Fibroblast of skin of left biceps (primary cell): ENCODE results near the gene DMRTC2.

Experiments
- DNase-seq, 2 experiments: peaks; one replicate each; pipeline ENCODE4 v3.0.0-alpha.2; 2013; ENCODE audit warnings: low read depth in 2 of 2

The DMRTC2 gene

GRCh38 chr19:41845001-41845050, at the start of gene DMRTC2:
TSS of gene DMRTC2 (plus strand) at chr19:41845042. CDS start at chr19:41847429, 2,387 bp downstream.
- DNase-seq = no peak

- no peak for DNase-seq
Observed at GRCh38 chr19:41796362-41796761, 48.5 kb upstream of the DMRTC2 start, which contains the start of gene CEACAM3. TSS of gene CEACAM3 (plus strand) at chr19:41796587. CDS start at chr19:41796678, 91 bp downstream.

DNA sequence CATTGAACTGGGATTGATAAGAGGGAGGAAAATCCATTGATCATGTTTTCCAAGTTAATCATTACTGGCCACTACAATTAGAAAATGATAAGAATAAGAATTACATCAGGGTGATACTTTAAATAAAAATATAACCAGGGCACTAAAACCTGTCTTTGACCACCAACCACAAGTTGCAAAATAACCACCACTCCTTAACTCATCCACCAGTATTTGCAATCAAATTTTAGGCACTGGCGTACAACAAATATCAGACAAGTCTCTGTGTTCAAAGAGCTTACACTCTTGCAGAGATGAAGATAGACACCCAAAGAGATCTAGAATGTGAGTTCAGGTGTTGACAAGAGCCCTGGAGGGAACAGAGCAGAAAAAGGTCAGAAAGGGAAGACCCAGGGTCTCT, 47.9 kb upstream of the DMRTC2 start:
- DNase-seq = no peak

DNA sequence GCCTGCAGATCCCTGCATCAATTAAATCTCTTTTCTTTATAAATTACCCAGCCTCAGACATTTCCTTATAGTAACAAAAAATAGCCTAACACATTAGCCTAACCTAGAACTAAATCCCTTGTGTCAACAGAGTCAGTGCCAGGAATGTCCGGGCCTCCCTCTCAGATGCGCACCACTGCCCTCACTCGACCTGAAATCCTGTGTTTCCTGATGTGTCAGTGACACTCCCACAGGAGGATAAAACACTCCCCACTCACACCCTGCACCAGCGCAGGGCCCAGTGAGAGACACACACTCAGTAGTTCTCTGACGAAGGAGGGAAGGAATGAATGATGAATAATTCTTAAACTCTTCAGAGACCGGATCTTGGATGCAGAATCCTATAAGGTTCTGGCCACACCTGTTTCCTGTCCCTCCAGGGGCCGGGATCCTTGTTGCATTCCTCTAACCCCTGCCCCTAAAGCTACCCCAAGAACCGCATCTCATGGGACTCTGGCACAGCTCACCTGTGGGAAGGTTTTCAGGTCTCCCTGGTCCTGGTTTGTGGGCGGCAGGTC, 45.3 kb upstream of the DMRTC2 start:
- no peak for DNase-seq

DNA sequence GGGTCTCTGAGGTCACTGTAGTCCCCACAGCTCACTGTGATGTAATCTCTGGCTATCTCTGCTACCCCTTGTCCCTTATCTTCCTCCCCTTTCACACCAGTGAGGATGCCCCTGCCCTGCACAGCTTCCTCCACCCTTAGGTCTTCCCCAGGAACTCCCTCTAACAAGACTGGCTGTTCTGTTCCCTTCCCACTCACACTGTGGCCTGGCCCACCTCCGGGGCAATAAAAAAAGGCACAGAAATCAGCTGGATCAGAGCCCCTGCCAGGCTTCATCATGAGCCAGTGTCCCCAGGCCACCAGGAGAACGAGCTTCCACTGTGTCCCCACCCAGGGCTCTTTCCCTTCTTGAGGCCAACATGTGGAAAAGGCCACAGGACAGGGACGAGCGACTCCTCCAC, 43.8 kb upstream of the DMRTC2 start:
- DNase-seq = no peak

- DNase-seq = no peak
Observed at GRCh38 chr19:41801792-41802211, 43.0 kb upstream of the DMRTC2 start.

- no peak for DNase-seq
Observed at GRCh38 chr19:41802770-41803169, 42.1 kb upstream of the DMRTC2 start.

GRCh38 chr19:41804336-41804735, 40.5 kb upstream of the DMRTC2 start:
- no peak for DNase-seq

DNA sequence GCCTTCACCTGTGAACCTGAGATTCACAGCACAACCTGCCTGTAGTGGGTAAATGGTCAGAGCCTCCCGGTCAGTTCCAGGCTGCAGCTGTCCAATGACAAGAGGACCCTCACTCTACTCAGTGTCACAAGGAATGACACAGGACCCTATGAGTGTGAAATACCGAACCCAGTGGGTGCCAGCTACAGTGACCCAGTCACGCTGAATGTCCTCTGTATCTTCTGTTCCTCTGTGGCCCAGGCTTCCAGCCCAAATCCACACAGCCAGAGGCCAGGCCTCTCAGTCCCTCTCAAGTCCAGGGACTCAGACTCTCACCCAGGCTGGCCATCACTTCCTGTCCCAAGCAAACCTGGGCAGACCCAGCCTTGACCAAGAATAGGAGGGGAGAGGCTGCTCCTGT, 37.7 kb upstream of the DMRTC2 start:
- DNase-seq = no peak

DNA sequence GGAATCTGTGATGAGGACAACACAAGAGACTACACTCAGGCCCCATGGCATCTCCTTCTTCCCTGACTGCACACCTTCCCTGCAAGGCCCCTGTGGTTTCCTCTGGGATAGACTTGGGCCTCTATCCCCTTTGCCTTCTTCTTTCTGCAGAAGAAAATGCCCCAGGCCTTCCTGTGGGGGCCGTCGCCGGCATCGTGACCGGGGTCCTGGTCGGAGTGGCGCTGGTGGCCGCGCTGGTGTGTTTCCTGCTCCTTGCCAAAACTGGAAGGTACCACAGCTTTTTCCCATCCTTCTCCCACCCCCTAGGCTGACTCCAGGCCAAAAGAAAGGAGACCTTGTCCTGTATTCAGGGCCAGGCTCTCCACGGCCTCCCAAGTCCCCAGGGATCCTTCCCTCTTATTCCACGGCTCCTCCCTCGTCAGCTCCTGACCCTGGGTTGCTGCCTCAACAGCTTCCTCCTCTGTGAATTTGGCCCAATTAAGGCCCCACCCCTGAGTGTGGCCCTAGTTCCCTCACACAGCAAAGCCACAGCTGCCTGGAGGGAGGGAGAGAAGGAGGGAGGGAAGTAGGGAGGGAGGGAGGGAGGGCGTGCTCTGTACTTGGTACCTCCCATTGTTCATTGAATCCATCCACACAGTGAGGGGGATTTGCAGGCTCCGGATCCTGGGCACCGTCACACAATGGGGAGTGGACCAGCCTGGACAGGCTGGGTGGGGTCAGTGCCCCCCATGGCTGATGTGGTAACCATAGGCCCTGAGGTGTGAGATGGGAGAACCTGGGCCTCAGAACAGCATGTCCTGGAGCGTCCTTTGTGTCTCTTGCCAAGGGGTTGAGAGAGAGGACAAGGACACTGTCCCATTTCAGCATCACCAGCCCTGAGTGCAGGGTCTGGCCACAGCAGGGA, 35.9 kb upstream of the DMRTC2 start:
- no peak for DNase-seq

- DNase-seq = no peak
Observed at GRCh38 chr19:41810301-41810700, 34.5 kb upstream of the DMRTC2 start.

GRCh38 chr19:41811036-41811435, 33.8 kb upstream of the DMRTC2 start:
- no peak for DNase-seq

- DNase-seq = no peak
Observed at GRCh38 chr19:41811981-41812380, 32.9 kb upstream of the DMRTC2 start.

DNA sequence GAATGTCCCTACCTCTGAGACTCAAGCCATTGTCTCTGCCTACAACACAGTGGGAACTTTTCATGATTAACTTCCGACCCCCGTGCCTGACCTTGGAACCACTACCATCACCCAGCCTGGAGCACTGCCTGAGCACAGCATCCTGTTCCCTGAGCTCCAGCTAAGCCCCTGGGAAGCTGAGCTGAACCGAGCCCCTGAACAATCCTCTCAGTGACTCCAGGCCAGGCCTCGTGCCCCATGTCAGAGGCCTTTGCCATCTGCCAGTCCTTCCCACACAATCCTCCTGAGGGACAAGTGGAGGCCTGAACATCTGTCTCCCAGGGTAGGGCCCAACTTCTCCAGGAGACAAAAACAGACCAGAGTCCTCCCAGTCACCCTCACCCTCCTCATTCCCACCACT, 30.9 kb upstream of the DMRTC2 start:
- no peak for DNase-seq

DNA sequence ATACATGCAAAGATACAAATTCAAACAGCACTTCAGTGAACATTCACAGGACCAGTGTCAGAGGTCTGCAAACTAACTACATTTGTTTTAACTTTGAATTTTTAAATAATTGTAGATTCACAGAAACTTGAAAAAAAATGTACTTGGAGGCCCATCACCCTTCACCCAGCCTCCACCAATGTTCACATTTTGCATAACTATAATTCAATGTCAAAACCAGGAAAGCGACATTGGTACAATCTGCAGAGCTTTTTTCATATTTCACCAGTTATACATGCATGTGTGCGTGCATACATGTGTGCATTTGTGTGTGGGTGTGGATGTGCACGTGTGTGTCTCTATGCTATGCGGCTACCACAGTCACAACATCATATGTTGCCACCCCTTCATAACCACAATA, 29.5 kb upstream of the DMRTC2 start:
- DNase-seq = no peak

- DNase-seq = no peak
Observed at GRCh38 chr19:41816761-41817160, 28.1 kb upstream of the DMRTC2 start.

DNA sequence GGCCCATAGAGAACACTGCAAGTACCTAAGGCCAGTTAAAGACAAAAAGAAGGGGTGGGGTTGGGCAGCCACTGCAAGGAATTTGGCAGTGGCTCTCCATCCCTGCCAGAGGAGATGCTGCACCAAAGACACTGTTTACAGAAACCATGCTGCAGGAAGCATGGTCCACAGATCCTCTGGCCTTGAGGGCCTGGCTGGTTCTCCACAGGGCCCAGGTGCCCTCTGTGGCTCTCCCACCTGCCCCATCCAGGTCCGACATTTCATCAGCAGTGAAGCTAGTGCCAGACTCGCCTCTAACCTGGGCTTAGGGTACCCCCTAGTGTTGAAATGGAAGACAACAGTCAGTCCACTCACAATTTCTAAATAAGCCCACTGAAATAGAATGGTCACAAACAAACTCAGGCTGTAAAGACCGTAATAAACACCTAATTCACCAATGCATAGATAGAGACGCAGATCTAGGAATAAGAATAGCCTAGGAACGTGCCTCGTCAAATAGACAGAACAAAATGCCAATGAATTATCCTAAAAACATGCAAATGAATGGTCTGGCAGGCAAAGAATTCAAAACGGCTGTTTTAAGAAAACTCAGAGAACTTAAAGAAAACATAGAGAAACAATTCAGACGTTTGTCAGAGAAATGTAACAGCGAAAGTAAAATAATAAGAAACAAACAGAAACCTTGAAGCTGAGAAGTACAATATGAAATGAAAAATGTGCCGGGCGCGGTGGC, 23.7 kb upstream of the DMRTC2 start:
- no peak for DNase-seq

DNA sequence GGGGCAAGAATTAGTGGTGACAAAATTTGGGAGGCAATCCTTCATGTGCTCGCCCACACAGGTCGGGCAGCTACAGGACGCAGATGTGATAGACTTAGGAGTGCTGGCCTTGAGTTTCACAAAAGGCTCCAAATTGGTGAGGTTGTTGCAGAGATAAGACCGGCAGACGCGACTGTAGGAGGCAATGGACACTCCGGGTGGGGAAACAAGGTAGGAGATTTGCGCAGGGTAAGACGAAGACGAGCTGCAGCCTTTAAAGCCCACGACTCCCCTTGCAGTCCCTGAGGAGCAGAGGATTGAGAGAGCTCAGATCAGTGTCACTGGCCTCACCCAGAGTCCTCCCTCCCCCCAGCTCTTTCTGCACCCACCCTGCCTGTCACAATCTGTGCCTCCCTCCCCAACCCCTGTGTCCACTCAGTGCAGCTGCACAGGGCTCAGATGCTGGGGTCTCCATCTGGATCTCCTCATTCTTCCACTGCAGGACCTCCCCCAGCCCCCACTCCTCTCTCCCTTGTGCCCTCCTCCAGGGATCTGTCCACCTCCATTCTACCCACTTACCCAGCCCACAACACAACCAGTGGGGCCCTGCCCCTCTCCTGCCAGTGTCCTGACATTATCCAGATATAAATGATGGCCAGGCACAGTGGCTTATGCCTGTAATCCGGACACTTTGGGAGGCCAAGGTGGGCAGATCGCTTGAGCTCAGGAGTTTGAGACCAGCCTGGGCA, 6.7 kb upstream of the DMRTC2 start:
- DNase-seq = no peak

DNA sequence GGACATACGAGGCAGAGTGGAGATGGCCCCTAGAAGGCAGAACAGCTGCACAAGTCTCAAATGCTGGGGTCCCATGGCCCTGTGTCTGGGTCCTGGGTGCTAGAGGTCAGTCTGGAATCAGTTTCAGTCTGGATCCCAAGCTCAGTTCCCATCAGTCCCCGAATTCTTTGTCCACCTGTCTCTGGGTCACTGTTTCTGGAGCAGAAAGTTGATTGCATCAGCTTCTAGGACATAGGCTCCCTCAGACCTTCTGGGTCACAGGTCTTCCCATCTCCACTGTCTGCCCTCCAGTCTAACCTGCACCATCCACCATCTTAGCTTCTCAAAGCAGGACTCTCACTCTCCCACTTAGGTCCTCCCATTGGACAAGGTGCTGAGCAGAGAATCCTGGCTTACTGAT, 5.6 kb upstream of the DMRTC2 start:
- DNase-seq = no peak

DNA sequence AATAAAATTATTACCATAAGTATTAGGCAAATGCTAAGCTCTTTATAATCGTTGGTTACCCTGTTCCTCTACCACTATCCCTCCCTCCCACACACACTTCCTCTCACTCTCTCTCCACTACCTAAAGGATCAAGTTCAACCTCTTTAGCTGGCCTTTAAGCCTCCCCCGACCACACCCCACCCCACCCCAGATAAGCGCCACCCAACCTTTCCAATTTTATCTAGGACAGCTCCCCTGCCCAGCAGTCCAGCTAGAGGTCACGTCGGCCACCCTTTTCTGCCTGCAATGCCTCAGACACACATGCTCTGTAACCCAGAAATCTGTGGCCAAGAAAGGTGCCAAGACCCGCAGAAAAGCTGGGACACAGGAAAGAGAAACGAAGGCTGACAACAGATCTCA, 1.5 kb upstream of the DMRTC2 start:
- DNase-seq = no peak

- DNase-seq = no peak
Observed at GRCh38 chr19:41844601-41845000, 241 bp upstream of the DMRTC2 start, which contains the start of gene LYPD4. TSS of gene LYPD4 (minus strand) at chr19:41844683. CDS start at chr19:41839285, 5,398 bp downstream.

- DNase-seq = no peak
Observed at GRCh38 chr19:41845051-41845590, 279 bp downstream of the DMRTC2 start.
